HG02884 (cell line): Measurements from ENCODE around the gene ANKS1B.
"Not testable (repeated sequence)": the region's sequence is repeated elsewhere in the genome, so short reads cannot be mapped to it uniquely, and the experiment has no call there.

Experiments used
- ATAC-seq: cut with Tn5 transposase; IDR thresholded peaks from one replicate; pipeline ENCODE4 v1.9.1; 2021; ENCODE audit warnings: mild to moderate bottlenecking, moderate library complexity; ENCODE audit not compliant: unreplicated experiment

ANKS1B gene

DNA sequence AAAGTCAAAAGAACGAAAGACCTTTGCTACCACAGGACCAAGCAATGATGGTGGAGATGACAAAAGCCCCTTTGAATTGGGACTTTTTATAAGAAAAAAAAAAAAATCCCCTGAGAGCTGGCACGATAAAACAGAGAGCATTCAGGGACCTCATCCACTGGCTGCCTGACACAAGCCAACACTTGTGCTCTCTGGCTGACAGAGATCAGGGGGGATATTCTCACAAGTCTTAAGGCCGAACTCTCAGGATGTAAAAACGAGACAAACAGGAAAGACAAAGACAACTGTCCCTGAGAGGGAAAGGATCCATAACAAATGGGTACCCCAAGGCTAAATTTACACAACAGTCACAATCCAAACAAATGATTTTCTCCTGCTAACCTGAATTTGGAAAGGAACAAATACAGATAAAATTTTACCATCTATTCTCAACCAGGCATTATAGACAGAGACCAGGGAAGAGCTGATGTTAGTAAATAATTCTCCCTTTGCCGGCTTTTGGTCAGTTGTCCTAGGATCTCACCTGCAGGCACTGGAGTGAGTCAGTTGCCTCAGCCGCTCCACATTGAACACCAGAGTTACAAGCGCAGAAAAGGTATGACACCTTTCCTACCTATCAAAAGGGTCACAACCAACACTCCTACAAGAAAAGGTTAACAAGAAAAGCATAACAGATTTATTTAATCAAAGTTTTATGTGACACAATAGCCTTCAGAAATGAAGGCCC, 375.1 kb downstream of the ANKS1B start:
- no peak for ATAC-seq

DNA sequence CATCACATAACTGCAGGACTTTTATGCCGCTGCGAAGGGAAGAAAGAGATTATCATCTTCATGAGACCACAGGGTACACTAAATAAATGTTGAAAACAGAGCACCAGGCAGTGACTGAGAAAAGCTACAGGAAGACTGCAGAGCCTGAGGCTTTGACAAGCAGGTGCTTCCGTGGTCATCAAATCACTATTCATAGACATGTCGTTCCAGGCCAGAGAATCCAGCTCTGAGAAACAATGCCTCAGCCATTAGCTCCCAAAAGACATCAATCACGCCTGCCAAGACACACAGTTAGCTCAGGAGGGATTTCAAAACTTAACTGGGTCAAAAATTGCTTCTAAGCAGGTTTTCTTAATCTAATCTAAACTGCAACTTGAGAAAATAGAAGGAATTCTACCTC, 384.3 kb downstream of the ANKS1B start:
- ATAC-seq = no peak

DNA sequence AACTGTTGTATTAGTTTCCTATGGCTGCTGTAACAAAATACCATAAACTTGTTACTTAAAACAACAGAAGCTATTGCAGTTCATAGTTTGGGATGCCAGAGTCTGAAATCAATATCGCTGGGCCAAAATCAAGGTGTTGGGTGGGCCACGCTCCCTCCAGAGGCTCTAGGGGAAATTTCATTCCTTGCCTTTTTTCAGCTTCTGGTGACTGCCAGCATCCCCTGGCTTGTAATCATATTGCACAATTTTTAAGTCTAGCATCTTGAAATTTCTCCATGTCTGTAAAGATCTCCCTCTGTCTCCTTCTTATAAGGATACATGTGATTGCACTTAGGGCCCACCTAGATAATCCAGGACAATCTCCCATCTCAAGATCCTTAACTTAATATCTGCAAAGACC, 386.0 kb downstream of the ANKS1B start:
- ATAC-seq = no peak

DNA sequence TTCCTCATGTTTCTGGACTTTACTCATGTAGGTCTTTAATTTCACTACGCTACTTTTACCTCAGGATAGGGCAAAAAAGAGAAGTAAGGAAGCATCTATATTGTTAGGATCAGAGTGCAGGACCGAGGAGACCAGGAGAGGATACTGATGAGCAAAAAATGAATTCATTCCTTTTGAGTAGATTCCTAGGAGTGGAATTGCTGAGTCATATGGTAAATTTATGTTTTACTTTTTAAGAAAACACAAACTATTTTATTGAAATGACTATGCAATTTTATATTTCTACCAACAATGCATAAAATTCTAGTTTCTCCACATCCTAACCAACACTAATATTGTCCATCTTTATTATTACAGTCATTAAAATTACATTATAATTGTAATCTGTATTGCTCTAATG, 388.0 kb downstream of the ANKS1B start:
- ATAC-seq = no peak

DNA sequence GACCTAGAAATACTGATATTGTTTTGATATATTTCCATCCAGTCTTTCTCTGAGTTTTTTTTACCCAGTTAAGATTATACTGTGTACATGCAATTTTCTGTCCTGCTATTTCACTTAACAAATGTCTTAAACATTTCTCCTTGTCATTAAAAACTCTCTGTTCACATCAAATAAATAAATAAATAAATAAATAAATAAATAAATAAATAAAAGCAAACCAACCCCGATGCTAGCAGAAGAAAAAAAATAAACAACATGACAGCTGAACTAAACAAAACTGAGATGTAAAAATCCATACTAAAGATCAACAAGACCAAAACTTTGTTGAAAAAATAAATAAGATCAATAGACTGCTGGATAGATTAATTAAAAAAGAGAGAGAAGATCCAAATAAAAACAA, 407.6 kb downstream of the ANKS1B start:
- not testable (repeated sequence) for ATAC-seq

DNA sequence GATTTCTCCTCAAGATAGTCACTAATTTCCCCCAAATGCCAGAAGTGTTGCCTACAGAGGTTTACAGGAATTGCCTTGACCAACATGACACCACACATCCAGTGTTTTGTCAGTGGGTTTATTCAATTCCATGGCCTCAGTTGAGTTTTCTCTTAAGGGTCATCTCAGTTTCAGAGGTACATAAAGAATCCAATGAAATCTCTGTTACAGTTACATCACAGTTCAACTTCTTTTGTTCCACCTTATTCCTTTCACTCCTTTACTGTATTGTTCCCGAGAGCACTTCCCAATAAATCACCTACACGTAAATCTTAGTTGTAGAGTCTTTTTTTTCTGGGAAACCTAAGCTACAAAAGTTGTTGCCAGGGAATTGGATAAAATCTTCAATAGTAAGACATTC, 410.8 kb downstream of the ANKS1B start:
- ATAC-seq = no peak

DNA sequence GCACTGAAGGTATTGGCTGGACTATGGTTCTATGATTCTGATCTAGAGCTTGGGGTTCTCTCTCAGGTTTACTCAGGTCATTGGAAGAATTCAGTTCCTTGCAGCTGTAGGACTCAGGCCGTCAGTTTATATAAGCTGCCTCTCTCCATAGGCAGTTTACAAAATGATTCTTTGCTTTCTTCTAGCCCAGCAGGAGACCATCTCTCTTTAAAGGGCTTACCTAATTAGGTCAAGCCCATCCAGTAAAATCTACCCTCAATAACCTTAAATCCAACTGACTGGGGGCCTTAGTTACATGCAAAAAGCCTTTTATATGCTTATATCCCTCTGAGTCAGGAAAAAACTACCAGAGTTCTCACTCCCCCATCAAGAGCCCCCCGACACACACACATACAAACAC, 417.7 kb downstream of the ANKS1B start:
- no peak for ATAC-seq

DNA sequence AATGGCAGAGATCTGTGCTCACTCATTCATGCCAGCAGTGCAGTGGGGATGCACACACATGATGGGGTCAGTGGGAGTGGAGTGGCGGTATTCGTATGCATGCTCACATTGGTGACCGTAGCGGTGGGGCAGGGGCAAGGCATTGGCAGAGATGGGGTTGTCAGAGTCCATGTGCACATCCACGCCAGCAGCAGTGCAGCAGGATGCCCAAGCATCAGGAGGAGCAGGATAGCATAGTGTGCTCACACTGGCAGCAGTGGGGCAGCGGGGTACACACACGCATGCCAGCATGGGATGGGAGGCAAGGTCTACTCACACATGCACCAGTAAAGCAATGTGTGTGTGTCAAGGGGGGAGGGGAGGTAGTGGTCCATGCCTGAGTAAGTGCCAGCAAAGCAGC, 426.6 kb downstream of the ANKS1B start:
- no peak for ATAC-seq

DNA sequence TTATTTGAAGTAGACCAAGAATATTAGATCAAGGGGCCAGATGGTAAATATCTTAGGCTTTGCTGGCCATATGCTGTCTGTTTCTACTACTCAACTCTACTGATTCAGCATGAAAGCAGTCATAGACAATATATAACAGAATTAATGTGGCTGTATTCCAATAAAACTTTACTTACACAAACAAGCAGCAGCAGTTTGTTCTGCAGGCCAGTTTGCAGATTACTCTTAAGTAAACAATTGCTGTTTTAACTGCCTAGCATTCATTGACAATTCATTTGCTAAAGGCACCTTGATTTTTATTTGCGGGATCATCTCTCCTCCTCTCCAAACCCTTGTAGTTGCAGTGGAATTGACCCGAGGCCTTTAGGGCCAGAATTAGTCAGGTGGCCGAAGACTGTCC, 431.3 kb downstream of the ANKS1B start:
- ATAC-seq = no peak

DNA sequence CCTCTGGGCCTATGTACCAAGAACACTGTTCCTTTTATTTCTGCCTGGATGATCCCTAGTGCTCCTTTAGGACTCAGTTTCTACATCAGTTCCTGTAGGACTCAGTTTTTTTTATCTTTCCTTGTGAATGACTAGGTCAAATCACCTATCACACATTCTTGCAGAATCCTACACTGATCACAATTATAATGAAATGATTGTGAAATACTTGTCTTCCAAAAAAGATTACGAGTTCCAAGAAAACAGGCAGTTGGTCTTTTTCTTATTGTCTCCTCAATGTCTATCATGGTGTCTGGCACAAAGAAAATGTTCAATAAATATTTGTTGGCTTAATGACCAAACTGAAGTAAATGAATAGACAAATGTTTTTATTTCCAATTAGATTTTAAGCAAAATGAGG, 432.7 kb downstream of the ANKS1B start:
- no peak for ATAC-seq

DNA sequence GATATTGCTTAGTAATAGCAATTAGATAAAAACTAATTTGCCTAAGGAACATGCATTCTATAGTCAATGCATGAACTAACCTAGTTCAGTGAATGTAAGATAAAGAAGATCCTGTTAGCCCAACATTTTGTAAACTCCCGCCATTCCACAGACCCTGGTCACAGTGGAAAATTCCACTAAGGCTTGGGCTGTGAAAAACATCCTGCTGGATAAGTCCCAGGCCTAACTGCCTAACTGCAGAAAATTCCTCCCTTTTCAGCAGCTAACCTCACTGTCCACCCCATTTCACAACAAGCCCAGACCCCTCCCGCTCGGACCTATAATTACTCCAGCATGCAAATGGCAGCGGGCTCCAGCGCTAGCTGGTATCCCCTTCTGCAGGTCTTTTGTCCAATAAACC, 435.1 kb downstream of the ANKS1B start:
- ATAC-seq = no peak

DNA sequence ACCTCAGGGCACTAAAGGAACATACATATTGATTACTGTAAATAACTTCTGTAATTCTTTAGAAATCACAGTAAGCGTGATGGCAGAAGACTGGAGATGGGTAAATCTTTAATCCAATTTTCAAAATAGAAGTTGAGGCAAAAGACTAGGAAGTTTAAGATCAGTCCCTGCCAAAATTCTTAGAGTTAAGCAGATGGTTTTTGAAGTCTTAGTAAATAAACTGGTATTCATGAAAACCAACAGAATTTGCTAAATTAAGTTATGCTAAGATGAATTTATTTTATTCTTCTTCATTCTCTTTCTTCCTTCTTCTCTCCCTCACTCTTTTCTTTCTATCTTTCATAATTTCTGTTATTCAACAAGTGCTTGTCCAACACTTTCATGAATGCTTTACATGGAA, 435.5 kb downstream of the ANKS1B start:
- no peak for ATAC-seq

DNA sequence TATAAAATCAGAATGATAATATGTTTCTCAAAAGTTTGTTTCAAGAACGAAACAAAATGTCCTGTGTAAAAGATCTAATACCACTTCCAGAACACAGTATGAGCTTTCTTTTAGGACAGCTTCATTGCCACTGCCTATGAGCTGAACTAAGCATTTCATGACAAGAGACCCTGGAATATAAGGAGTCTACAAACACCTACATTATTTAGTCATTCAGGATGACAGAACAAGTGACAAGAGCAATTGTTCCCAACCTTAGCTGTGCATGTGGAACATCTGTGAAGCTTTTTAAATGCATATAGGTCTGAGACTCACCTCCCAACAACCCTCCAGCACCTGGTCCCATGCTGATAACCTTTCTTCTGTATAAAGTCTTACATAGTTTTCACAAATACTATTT, 440.3 kb downstream of the ANKS1B start:
- ATAC-seq = no peak

DNA sequence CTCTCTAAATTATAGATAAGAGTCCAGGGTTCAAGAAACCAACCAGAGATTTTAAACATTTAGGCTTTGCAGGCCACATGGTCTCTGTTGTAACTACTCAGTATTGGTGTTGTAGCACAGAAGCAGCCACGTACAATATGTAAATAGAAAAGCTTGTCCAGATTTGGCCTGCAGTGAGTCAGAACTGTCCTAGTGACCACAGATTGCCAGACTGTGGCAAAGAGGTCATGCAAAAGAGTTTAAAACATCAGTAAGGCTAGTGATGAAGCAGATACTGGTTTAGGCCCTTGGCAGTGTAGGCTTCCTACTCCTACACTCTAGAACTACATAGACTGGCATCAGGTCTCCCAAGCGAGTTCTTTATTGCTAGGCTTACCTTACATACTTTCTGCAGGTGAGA, 454.8 kb downstream of the ANKS1B start:
- peak; percentile 89 for ATAC-seq

DNA sequence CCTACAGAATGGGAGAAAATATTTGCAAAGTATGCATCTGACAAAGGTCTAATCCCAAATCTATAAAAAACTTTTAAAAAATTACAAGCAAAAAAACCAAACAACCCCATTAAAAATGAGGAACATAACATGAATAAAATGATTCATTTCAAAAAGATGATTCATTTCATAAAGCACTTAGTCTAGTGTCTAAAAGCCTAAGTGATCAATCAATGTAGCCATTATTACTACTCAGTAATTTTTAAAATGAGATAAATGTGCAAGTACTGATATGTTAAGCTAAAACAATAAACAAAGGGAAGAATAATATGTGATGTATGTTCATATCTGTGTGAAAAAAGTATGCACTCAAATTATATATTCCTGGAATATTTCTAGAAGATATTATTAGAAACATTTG, 456.3 kb downstream of the ANKS1B start:
- ATAC-seq = no peak

DNA sequence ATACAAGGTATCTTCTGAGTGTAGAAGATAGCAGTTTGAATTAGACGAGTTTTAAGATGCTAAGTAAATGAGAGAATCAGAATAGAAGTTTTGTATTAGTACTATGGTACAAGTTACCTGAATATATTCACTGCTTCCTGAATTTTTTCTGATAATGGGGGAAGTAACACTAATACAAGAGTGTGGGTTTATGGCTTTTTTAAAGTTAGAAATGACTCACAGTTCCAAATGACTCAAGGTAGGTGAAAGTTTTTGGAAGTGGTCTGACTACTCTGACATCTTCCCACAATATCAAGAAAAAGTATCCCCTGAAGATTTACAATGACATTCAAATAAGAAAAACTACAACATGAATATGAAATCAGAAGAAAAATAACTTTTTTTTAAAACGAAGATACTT, 460.9 kb downstream of the ANKS1B start:
- no peak for ATAC-seq

DNA sequence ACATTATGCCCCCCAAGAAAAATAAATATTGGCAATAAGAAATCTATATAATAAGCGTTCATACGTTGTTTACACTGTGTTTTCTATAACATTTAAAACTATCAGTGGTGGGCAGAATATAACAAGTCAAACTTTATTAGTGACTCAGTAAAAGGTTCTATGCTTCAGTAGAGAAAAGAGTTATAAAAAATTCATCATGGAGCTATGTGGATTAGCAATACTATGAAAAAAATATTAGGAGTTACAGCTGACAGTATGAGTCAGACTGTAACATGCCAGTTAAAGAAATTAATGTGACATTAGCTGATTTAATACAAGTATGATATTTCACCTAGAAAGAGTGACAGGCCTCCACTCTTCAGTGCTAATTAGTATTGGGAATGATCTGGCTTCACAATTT, 462.3 kb downstream of the ANKS1B start:
- no peak for ATAC-seq

DNA sequence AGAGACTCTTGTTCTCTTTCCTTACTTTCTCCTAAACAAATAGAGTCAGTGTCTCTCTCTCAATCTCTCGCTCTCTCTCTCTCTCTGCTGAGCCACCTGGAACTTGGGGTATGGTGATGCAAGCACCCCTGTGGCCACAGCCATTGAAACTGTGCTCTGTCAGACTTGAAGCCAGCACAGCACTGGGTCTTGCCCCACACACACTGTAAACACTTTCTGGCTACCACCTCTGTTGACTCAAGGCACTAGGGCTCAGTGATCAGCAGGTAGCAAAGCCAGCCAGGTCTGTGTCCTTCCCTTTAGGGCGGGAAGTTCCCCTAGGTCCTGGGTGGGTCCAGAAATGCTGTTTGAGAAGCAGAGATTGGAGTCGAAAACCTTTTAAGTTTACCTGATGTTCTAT, 463.1 kb downstream of the ANKS1B start:
- ATAC-seq = no peak

DNA sequence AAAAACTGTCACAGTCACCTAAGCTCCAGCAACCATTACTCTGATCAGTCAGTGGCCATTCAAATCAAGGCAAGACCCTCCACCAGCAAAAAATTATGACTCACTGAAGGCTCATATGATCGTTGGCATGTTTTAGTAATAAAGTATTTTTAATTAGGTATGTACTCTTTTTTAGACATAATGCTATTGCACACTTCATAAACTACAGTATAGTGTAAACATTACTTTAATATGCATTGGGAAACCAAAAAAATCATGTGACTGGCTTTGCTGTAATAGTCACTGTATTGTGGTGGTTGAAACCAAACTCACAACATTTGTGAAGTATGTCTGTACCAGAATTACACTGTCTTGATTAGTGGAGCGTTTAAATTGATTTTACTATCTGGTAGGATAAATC, 471.7 kb downstream of the ANKS1B start:
- no peak for ATAC-seq

DNA sequence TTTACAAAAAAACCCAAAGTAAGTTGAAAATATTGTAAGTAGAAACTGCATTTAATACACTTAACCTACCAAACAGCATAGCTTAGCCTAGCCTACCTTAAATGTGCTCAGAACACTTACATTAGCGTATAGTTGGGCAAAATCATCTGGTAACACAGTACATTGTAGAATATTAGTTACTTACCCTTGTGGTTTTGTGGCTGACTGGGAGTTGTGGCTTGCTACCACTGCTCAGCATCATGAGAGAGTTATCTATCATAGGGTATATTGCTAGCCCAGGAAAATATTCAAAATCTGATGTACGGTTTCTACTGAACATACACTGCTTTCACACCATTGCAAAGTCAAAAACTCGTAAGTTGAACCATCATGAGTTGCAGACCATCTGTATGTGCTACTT, 478.9 kb downstream of the ANKS1B start:
- no peak for ATAC-seq

DNA sequence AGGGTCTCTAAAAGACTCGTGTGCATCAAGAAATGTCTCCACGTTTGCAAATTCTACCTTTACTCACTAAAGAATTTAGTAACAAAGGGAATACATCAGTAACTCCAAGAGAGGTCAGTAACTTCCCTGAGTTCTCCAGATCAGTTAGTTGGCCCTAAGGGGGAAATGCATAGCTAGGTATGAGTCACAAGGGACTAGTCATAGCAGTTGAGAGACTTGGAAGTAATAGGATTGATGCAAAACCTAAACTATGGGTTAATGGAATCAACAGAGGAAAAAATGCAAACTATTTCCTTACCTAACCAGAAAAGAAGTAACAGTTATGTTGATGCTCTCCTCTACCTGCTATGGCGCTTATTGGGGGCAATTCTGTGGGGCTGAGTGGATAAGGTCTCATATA, 486.0 kb downstream of the ANKS1B start:
- no peak for ATAC-seq

DNA sequence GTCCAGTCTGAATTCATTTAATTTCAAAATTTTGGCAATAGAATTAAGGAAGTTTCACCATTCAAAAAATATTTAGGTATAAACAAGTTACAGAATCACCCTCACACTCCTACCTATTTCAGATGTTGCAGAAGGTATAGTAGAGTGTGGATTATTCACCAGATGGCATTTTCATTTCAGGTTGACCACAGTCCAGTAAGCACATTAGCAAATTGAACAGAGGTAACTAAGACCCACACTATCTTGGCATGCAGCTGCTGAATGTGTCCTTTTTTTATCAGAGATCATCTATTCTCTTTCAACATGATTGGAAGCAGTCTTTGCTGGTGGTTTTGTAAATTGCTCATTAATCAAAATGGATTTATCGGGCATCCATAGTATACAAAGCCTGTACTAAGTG, 488.9 kb downstream of the ANKS1B start:
- ATAC-seq = no peak

DNA sequence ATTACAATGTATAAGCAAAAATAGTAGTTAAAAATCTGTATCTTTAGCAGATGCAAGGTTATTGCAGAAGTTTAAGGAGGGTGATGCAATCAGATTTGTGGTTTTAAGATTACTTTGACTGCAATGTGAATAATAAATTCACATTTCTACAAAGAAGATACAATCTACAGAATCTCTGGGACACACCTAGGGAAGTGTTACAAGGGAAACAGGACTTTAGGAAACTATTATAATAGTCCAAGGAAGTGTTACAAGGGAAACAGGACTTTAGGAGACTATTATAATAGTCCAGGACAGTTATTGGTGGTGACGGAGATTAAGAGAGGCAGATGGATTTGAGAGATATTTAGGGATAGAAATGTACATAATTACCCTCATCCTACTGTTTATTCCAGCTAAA, 491.5 kb downstream of the ANKS1B start:
- no peak for ATAC-seq
